ENCODE data around the gene SLC16A5.
A peak's percentile ranks its signal among the peaks of the same experiment; 100 is the strongest.

SLC16A5 gene

DNA sequence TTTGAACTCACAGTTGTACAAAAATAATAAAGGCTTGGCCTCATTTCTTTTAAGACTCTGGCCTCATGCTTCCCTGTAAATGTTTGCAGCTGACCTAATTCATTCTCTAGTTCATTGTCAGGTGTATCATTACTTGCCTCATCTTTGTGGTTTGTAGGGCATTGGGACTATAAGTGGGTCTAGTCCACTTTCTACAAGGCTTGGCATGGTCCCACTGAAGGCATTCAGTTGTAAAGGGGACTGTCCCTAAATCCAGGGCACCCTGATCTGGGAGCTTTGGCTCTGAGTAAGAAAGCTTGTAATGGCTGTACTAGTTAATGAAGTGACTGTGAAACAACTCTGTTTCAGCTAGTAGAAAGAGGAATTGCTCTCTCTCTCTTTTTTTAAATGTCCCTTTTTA lies 38.0 kb upstream of the SLC16A5 start:
- H3K9ac ChIP-seq (ENCODE audit: low read length) = no peak overlapping the region
- no peak overlapping the region for H3K4me2 ChIP-seq (ENCODE audit: low read length)
- H2AFZ ChIP-seq (ENCODE audit: low read length) = no peak overlapping the region

GRCh38 chr17:75051941-75052340 lies 35.8 kb upstream of the SLC16A5 start:
- Histone ChIP-seq H2AFZ (ENCODE audit: low read length) (no peak overlapping the region), H3K9me3 (ENCODE audit: low read length) (no peaks in the 10 kb centered on the region), H3K9ac (ENCODE audit: low read length) (no peak overlapping the region), H3K79me2 (ENCODE audit: insufficient read depth, low read length) (no peaks in the 10 kb centered on the region), H3K4me2 (ENCODE audit: low read length) (no peak overlapping the region), H3K4me1 (ENCODE audit: insufficient read depth, low read length, severe bottlenecking) (peaks cover 14% of the 10 kb centered on the region), H3K27ac (ENCODE audit: low read depth, low read length, poor library complexity, severe bottlenecking) (no peak overlapping the region), H3F3A (ENCODE audit: insufficient read depth, low read length) (no peaks in the 10 kb centered on the region), H3K9me2 (ENCODE audit: low read depth, low read length) (no peaks in the 10 kb centered on the region), H4K20me1 (ENCODE audit: insufficient read depth, low read length) (no peaks in the 10 kb centered on the region), H3K36me3 (ENCODE audit: insufficient read depth, low read length) (peaks cover 40% of the 10 kb centered on the region), H3K27me3 (ENCODE audit: insufficient read depth, low read length) (no peaks in the 10 kb centered on the region), H3K4me3 (ENCODE audit: low read depth, low read length, poor library complexity, severe bottlenecking) (no peak overlapping the region)
- TF ChIP-seq, protein P1, sequence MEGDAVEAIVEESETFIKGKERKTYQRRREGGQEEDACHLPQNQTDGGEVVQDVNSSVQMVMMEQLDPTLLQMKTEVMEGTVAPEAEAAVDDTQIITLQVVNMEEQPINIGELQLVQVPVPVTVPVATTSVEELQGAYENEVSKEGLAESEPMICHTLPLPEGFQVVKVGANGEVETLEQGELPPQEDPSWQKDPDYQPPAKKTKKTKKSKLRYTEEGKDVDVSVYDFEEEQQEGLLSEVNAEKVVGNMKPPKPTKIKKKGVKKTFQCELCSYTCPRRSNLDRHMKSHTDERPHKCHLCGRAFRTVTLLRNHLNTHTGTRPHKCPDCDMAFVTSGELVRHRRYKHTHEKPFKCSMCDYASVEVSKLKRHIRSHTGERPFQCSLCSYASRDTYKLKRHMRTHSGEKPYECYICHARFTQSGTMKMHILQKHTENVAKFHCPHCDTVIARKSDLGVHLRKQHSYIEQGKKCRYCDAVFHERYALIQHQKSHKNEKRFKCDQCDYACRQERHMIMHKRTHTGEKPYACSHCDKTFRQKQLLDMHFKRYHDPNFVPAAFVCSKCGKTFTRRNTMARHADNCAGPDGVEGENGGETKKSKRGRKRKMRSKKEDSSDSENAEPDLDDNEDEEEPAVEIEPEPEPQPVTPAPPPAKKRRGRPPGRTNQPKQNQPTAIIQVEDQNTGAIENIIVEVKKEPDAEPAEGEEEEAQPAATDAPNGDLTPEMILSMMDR (IDR thresholded peaks at IDR 0.05; ENCODE audit: low read length) = no peak
- no peak for TF ChIP-seq EZH2 (IDR thresholded peaks at IDR 0.05; ENCODE audit: borderline replicate concordance, low read length)

More for the DNA sequence above, 38.0 kb upstream of the SLC16A5 start:
- Histone ChIP-seq H3K4me3 (ENCODE audit: low read depth, low read length, poor library complexity, severe bottlenecking) (no peak overlapping the region), H3K79me2 (ENCODE audit: insufficient read depth, low read length) (no peaks in the 10 kb centered on the region), H3K36me3 (ENCODE audit: insufficient read depth, low read length) (peaks cover 33% of the 10 kb centered on the region), H3K27me3 (ENCODE audit: insufficient read depth, low read length) (no peaks in the 10 kb centered on the region), H3K4me1 (ENCODE audit: insufficient read depth, low read length, severe bottlenecking) (peaks cover 24% of the 10 kb centered on the region), H3F3A (ENCODE audit: insufficient read depth, low read length) (no peaks in the 10 kb centered on the region), H3K9me2 (ENCODE audit: low read depth, low read length) (no peaks in the 10 kb centered on the region), H3K9me3 (ENCODE audit: low read length) (no peaks in the 10 kb centered on the region), H4K20me1 (ENCODE audit: insufficient read depth, low read length) (no peaks in the 10 kb centered on the region), H3K27ac (ENCODE audit: low read depth, low read length, poor library complexity, severe bottlenecking) (no peak overlapping the region)
- no peak for TF ChIP-seq EZH2 (IDR thresholded peaks at IDR 0.05; ENCODE audit: borderline replicate concordance, low read length)
- TF ChIP-seq, protein P1 (IDR thresholded peaks at IDR 0.05; ENCODE audit: low read length) = no peak

DNA sequence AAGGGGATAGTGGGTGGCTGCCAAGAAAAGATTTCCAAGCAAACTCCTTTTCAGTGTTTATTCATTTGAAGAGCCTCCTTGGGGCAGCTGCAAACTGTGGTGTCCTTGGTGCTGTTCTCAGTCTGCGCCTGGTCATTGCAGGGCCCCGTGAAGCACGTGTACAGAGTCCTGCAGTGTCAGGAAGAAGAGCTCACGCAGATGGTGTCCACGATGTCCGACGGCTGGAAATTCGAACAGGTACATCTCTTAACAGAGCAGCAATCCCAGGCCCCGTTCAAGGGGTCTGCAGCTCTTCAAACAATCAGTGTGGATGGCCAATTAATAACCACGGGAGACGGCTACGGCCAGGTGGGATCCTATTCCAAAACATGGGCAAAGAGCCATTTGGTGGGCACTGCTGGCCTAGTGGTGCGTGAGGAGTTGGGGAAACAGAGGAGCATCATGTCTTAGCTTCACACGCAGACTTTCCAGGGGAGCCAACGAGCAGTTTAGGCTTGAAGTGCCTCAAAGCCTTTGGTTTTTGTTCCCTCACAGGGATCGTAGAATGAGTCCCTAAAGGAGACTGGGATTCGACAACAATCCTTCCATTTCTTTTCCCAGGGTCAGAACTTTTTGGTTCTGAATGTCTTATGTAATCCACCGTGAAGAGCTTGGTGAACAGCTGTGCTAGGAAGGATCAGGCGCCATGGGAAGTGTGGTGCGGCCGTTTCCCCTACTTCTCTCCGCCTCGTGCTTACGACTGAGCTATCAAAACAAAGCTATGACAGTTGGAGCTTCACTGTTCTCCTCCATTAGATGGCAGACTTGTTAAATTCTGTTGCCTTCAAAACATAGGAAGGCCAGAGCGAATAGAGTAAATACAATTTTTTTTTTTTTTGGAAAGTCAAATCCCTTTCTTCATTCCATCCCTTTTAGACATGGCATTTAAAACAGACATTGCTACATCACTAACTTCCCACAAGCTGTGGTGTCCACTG lies 28.1 kb upstream of the SLC16A5 start:
- no peak overlapping the region for H3K4me3 ChIP-seq (ENCODE audit: low read depth, low read length, poor library complexity, severe bottlenecking)
- no peaks in the 10 kb centered on the region for H3K9me2 ChIP-seq (ENCODE audit: low read depth, low read length)
- no peak overlapping the region for H3K9ac ChIP-seq (ENCODE audit: low read length)
- H3F3A ChIP-seq (ENCODE audit: insufficient read depth, low read length) = no peaks in the 10 kb centered on the region
- no peaks in the 10 kb centered on the region for H4K20me1 ChIP-seq (ENCODE audit: insufficient read depth, low read length)
- no peaks in the 10 kb centered on the region for H3K27me3 ChIP-seq (ENCODE audit: insufficient read depth, low read length)
- no peaks in the 10 kb centered on the region for H3K79me2 ChIP-seq (ENCODE audit: insufficient read depth, low read length)
- peaks cover 38% of the 10 kb centered on the region for H3K36me3 ChIP-seq (ENCODE audit: insufficient read depth, low read length)
- no peaks in the 10 kb centered on the region for H3K9me3 ChIP-seq (ENCODE audit: low read length)
- no peak overlapping the region for H3K27ac ChIP-seq (ENCODE audit: low read depth, low read length, poor library complexity, severe bottlenecking)
- TF ChIP-seq EZH2 (IDR thresholded peaks at IDR 0.05; ENCODE audit: borderline replicate concordance, low read length) = no peak
- TF ChIP-seq, protein P1 (IDR thresholded peaks at IDR 0.05; ENCODE audit: low read length) = peak; percentile 31; the same call in 1 of the 2 replicates
- no peaks in the 10 kb centered on the region for H3K4me1 ChIP-seq (ENCODE audit: insufficient read depth, low read length, severe bottlenecking)
- no peak overlapping the region for H2AFZ ChIP-seq (ENCODE audit: low read length)
- H3K4me2 ChIP-seq (ENCODE audit: low read length) = no peak overlapping the region
